IPS-15b (cell line): ENCODE results near the gene ETV6.
"Not testable (repeated sequence)": the region's sequence is repeated elsewhere in the genome, so short reads cannot be mapped to it uniquely, and the experiment has no call there.

Experiments
- H3K27me3 ChIP-seq: one replicate; pipeline ENCODE4 v1.6.1; 2013; ENCODE audit warnings: low read length; ENCODE audit not compliant: control insufficient read depth, insufficient read depth
- H3K36me3 ChIP-seq: one replicate; pipeline ENCODE4 v1.6.1; 2013; ENCODE audit warnings: low read length; ENCODE audit not compliant: control insufficient read depth, insufficient read depth
- H3K4me1 ChIP-seq: one replicate; pipeline ENCODE4 v1.6.1; 2013; ENCODE audit warnings: mild to moderate bottlenecking, low read length; ENCODE audit not compliant: control insufficient read depth, insufficient read depth
- H3K4me3 ChIP-seq: one replicate; pipeline ENCODE4 v1.5.1; 2013; ENCODE audit warnings: low read depth, low read length
- H3K9ac ChIP-seq: one replicate; pipeline ENCODE4 v1.6.1; 2013; ENCODE audit warnings: low read depth, mild to moderate bottlenecking, low read length
- H3K9me3 ChIP-seq: one replicate; pipeline ENCODE4 v1.6.1; 2013; ENCODE audit warnings: mild to moderate bottlenecking, low read length; ENCODE audit not compliant: control insufficient read depth, insufficient read depth

ETV6 gene

GRCh38 chr12:11673666-11674461 lies 24.4 kb downstream of the ETV6 start:
- Histone ChIP-seq H3K27me3 (no peaks in the 10 kb centered on the region), H3K9me3 (no peaks in the 10 kb centered on the region), H3K4me1 (no peaks in the 10 kb centered on the region), H3K36me3 (no peaks in the 10 kb centered on the region), H3K4me3 (no peak overlapping the region), H3K9ac (no peak overlapping the region)

- Histone ChIP-seq H3K4me1 (no peaks in the 10 kb centered on the region), H3K4me3 (no peak overlapping the region), H3K36me3 (no peaks in the 10 kb centered on the region), H3K27me3 (no peaks in the 10 kb centered on the region), H3K9ac (no peak overlapping the region), H3K9me3 (no peaks in the 10 kb centered on the region)
Measured at GRCh38 chr12:11674894-11675390, 25.5 kb downstream of the ETV6 start.

- Histone ChIP-seq H3K4me3 (no peak overlapping the region), H3K36me3 (no peaks in the 10 kb centered on the region)
Measured at GRCh38 chr12:11676052-11676451, 26.6 kb downstream of the ETV6 start.

GRCh38 chr12:11677093-11677492 lies 27.6 kb downstream of the ETV6 start:
- Histone ChIP-seq H3K27me3 (no peaks in the 10 kb centered on the region), H3K9ac (no peak overlapping the region), H3K36me3 (no peaks in the 10 kb centered on the region)

More at GRCh38 chr12:11676052-11676451, 26.6 kb downstream of the ETV6 start:
- no peak overlapping the region for H3K9ac ChIP-seq
- no peaks in the 10 kb centered on the region for H3K9me3 ChIP-seq
- no peaks in the 10 kb centered on the region for H3K27me3 ChIP-seq
- H3K4me1 ChIP-seq, result no peaks in the 10 kb centered on the region

GRCh38 chr12:11677752-11678151 lies 28.3 kb downstream of the ETV6 start:
- no peaks in the 10 kb centered on the region for H3K27me3 ChIP-seq
- H3K9ac ChIP-seq, result no peak overlapping the region
- H3K9me3 ChIP-seq, result no peaks in the 10 kb centered on the region
- no peaks in the 10 kb centered on the region for H3K36me3 ChIP-seq
- H3K4me3 ChIP-seq, result no peak overlapping the region
- no peaks in the 10 kb centered on the region for H3K4me1 ChIP-seq

More at GRCh38 chr12:11677093-11677492, 27.6 kb downstream of the ETV6 start:
- no peak overlapping the region for H3K4me3 ChIP-seq
- no peaks in the 10 kb centered on the region for H3K9me3 ChIP-seq
- no peaks in the 10 kb centered on the region for H3K4me1 ChIP-seq

GRCh38 chr12:11678781-11679180 lies 29.3 kb downstream of the ETV6 start:
- H3K4me3 ChIP-seq, result no peak overlapping the region
- no peak overlapping the region for H3K9ac ChIP-seq
- no peaks in the 10 kb centered on the region for H3K4me1 ChIP-seq
- H3K36me3 ChIP-seq, result no peaks in the 10 kb centered on the region
- H3K9me3 ChIP-seq, result no peaks in the 10 kb centered on the region
- no peaks in the 10 kb centered on the region for H3K27me3 ChIP-seq

GRCh38 chr12:11681207-11681606 lies 31.7 kb downstream of the ETV6 start:
- Histone ChIP-seq H3K9me3 (no peaks in the 10 kb centered on the region), H3K36me3 (no peaks in the 10 kb centered on the region), H3K27me3 (no peaks in the 10 kb centered on the region), H3K4me1 (no peaks in the 10 kb centered on the region), H3K9ac (no peak overlapping the region), H3K4me3 (no peak overlapping the region)

- H3K9ac ChIP-seq, H3K4me1 ChIP-seq, H3K4me3 ChIP-seq, H3K27me3 ChIP-seq, H3K36me3 ChIP-seq, H3K9me3 ChIP-seq: not testable (repeated sequence)
Measured at GRCh38 chr12:11681695-11682094, 32.2 kb downstream of the ETV6 start.

- Histone ChIP-seq H3K36me3 (no peaks in the 10 kb centered on the region), H3K4me1 (peaks cover 3% of the 10 kb centered on the region), H3K9ac (no peak overlapping the region), H3K9me3 (no peaks in the 10 kb centered on the region), H3K27me3 (no peaks in the 10 kb centered on the region), H3K4me3 (no peak overlapping the region)
Measured at GRCh38 chr12:11684393-11684792, 34.9 kb downstream of the ETV6 start.

- Histone ChIP-seq H3K36me3 (no peaks in the 10 kb centered on the region), H3K9me3 (no peaks in the 10 kb centered on the region), H3K4me3 (no peak overlapping the region), H3K9ac (no peak overlapping the region), H3K4me1 (peaks cover 3% of the 10 kb centered on the region), H3K27me3 (no peaks in the 10 kb centered on the region)
Measured at GRCh38 chr12:11684811-11685210, 35.3 kb downstream of the ETV6 start.

GRCh38 chr12:11685316-11685715 lies 35.8 kb downstream of the ETV6 start:
- Histone ChIP-seq H3K4me1 (peaks cover 3% of the 10 kb centered on the region), H3K9ac (no peak overlapping the region), H3K36me3 (no peaks in the 10 kb centered on the region), H3K27me3 (no peaks in the 10 kb centered on the region), H3K4me3 (no peak overlapping the region), H3K9me3 (no peaks in the 10 kb centered on the region)

GRCh38 chr12:11685716-11686115 lies 36.2 kb downstream of the ETV6 start:
- H3K36me3 ChIP-seq, result no peaks in the 10 kb centered on the region
- H3K4me1 ChIP-seq, result peaks cover 3% of the 10 kb centered on the region
- H3K9me3 ChIP-seq, result no peaks in the 10 kb centered on the region
- no peak overlapping the region for H3K4me3 ChIP-seq
- H3K27me3 ChIP-seq, result no peaks in the 10 kb centered on the region
- H3K9ac ChIP-seq, result no peak overlapping the region
